GM18502 (cell line): Measurements from ENCODE around the gene KLHL15.
"Not testable (repeated sequence)": the region's sequence is repeated elsewhere in the genome, so short reads cannot be mapped to it uniquely, and the experiment has no call there.

Source experiments
- ATAC-seq: cut with Tn5 transposase; IDR thresholded peaks from one replicate; pipeline ENCODE4 v1.9.1; 2021; ENCODE audit warnings: mild to moderate bottlenecking; ENCODE audit not compliant: unreplicated experiment, poor library complexity

Gene KLHL15

GRCh38 chrX:24018809-24019208 is 8.2 kb downstream of the KLHL15 start:
- no peak for ATAC-seq

- ATAC-seq = no peak
Measured at GRCh38 chrX:24017674-24018073, 9.3 kb downstream of the KLHL15 start.

GRCh38 chrX:24014388-24015018 is 12.5 kb downstream of the KLHL15 start:
- peak; percentile 78 for ATAC-seq

DNA sequence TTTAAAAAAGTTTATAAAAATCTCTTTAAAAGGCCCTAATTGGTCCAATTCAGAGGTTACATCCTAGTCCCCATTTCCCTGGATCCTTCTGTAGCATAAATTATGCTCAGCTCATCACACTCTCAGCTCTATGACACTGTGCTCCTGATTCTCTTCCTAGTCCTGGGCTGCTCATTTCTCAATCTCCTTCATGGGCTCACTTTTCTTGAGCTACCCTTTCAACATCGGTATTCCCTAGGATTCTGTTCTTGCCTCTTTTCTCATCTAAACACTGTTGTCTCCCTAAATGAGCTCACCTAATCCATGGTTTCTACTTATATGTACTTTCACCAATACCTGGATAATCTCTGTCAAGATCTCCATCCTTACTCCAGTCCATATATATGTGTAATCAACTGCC is 14.7 kb downstream of the KLHL15 start:
- ATAC-seq = no peak

GRCh38 chrX:24005867-24006266 is 21.1 kb downstream of the KLHL15 start:
- no peak for ATAC-seq

- peak; percentile 41 for ATAC-seq
Measured at GRCh38 chrX:24005028-24005427, 22.0 kb downstream of the KLHL15 start.

DNA sequence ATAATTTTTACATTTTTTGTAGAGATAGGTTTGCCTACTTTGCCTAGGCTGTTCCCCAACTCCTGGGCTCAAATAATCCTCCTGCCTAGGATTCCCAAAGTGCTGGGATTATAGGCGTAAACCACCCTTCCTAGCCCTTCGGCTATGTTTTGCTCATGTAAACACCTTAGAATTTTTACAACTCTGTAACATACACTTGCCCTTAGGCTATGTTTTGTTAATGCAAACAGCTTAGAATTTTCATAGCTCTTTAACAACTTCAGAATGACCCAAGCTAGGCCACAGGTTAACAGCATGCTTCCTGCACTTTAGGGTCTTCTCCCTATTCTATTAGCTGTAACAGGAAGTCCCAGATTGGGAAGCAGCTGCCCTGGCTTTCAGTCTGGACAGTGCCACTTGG is 24.2 kb downstream of the KLHL15 start:
- ATAC-seq = no peak

GRCh38 chrX:24002167-24002566 is 24.8 kb downstream of the KLHL15 start:
- peak; percentile 73 for ATAC-seq

DNA sequence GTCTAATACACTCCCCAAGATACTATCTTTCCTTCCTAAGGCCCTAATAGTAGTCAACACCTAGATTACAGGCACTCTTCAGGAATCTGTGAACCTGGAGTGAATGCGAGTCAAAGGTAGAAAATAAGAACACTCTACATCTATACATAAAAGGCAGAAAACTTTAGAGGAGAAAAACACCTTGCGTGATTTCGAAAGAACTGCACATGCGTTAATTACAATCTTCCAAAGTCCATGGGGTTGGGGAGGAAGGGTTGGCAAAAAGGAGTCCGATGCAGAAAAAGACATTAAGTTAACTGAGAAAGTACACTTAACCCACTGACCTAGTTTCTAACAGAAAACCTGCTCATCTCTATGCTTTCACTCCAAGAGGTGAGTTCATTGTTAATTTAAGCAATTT is 27.3 kb downstream of the KLHL15 start:
- ATAC-seq = no peak

DNA sequence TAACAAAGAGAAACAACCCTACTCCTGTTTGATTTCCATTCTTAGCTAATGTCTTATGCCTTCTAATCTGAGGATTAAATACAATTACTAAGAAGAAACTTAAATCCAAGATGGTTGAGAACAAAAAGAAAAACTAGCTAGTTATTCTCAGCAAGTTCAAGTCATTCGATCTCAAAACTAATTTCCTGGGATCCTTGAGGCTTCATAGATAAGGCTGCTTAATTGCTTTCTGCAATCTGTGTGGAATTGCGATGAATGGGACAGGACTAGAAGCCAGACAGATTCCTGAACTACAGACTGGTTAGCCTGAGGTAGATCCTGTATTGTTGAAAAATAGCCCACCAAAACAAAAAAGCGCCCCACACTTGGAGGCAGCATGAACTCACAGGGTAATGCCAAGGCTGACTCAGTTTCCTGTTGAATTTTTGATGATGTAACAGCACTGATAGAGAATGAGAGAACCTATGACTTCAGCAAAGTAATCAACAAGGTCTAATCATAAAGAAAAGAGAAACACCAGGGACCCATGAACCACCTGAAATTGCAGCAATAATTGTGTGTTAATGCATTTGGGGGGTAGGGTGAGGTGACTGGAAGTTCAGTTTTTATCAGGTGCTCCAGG is 33.9 kb downstream of the KLHL15 start:
- no peak for ATAC-seq

GRCh38 chrX:23992431-23992830 is 34.6 kb downstream of the KLHL15 start:
- no peak for ATAC-seq

DNA sequence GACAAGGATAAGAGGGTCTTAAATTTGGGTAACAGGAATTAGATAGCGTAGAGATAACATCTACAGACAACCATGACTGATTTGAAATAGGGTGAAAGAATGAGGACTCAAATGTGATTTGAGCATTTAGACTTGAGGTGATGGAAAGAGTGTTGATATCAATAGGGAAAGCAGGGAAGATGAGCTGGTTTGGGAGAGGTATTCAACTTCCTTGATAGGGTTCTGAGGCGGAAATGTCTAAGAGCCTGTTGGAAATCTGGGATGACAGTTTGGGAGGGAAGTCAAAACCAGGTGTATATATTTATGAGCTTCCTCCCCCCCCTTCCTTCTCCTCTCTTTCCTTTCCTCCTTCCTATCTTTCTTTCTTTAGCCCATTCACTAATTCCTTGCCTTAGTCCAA is 36.5 kb downstream of the KLHL15 start:
- no peak for ATAC-seq

GRCh38 chrX:23989689-23990088 is 37.3 kb downstream of the KLHL15 start:
- no peak for ATAC-seq

GRCh38 chrX:23982891-23983290 is 44.1 kb downstream of the KLHL15 start:
- ATAC-seq = no peak

DNA sequence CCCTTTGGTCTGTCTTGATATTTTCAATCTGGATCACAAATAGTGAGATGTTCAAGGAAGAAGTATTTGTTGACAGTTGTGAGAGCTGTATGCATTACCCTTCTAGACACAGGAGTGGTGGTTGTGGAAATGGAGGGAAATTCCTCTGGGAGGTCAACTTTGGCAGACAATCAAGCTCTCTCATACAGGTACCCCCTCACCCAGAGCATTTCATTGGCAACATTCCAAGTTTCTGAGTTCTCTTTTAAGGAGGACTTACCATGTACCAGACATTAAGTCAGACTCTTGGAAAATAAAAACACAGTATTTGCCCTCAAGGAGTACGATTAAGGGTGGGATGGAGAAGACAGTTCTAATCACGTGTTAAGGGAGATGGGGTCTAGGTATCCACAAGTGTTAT is 45.3 kb downstream of the KLHL15 start:
- ATAC-seq = no peak

- no peak for ATAC-seq
Measured at GRCh38 chrX:23981222-23981621, 45.8 kb downstream of the KLHL15 start.

DNA sequence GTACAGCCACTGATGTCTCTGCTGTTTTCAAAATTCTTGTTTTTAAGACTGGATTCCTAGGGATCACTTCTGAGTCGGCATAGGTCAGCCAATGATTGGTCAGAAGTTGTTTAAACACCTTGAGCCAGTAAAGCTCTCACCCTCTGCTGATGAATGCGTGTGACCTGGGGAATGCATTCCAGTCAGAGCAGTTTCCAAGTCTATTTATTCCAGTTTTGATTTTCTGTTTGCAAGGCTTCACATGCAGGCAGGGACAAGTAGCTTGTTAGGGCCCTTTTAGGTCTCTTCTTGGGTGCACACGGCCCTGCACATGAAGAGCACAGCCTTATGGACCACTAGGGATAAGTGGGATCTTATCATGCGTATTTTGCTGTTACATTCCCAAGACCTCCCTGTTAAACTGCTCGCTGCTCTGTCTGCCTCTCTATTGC is 47.0 kb downstream of the KLHL15 start:
- ATAC-seq = no peak

DNA sequence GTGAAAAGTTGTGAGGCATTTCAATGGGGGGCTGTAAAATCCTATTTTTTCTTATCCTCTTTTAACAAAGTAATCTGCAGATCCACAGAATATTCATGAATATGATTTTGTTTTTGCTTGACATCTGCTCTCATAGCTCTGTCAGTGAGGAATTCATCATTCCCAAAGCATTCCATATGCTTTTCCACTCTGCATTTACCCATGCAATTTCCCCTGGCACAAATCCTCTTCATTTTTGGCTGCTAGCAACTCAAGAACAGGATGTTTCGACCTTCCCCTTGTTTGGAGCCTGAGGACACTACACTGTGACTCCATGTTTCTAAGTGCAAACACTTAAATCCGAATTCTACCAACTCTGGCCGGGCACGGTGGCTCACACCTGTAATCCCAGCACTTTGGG is 48.5 kb downstream of the KLHL15 start:
- no peak for ATAC-seq

DNA sequence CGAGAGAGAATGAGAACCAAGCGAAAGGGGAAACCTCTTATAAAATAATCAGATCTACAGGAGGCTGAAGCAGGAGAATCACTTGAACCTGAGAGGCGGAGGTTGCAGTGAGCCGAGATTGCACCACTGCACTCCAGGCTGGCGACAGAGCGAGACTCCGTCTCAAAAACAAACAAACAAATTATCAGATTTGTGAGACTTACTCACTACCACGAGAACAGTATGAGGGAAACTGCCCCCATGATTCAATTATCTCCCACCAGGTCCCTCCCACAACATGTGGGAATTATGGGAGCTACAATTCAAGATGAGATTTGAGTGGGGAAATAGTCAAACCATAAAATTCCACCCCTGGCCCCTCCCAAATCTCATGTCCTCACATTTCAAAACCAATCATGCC is 61.4 kb downstream of the KLHL15 start:
- not testable (repeated sequence) for ATAC-seq

DNA sequence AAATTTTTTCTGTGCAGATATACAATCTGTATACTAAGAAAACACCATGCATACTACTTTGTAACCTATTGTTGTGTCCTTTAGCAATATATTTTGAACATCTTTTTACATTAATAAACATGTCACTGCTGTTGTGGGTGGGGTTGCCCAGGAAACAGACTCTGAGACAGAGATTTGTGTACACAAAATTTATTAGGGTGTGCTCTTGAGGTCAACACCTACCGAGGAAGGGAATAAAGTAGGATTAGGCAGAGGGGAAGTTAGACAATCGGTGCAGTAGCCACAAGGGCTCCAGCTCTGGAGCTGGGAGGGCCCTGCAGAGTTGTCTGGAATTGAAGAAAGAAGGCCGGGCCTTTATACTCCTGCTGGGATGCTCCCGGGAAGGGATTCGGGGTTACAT is 62.8 kb downstream of the KLHL15 start:
- no peak for ATAC-seq

GRCh38 chrX:23959781-23960180 is 67.2 kb downstream of the KLHL15 start:
- ATAC-seq = no peak

- ATAC-seq = no peak
Measured at GRCh38 chrX:23954396-23954795, 72.6 kb downstream of the KLHL15 start.
